ENCODE data around the gene MAGI2.

Gene MAGI2

DNA sequence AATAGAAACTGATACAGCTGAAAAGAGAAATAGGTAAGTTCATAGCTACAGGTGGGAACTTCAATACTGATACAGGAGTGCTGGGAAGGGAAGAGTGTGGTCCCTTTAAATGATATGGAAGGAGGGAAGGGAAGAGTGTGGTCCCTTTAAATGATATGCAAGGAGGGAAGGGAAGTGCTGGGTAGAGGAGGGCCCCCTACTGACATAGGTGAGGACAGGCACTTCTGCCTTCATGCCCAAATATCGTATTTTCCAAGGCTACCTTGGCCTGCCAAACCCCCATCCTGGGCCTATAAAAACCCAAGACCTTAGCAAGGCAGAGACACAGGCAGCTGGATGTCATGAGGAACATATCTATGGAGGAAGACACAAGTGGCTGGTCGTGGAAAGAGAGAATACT, 92.3 kb downstream of the MAGI2 start:
- no peak for DNase-seq

DNA sequence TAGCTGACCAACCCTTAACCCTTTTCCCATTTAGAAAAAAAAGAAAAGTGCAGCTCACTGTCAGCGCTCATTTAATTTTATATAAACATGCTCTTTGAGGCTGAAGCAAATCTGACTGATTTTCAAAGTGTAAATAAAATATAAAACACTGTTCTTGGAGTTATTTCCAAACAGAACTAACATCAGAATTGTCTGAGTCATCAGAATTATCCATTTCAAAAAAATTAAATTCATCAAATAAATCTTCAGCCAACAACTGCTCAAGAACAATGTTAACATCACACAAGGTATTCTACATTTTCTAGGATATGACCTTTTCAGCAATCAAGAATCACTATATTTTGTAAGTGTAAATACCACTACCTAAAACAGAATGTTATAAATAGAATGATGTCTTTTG, 93.6 kb downstream of the MAGI2 start:
- no peak for DNase-seq

DNA sequence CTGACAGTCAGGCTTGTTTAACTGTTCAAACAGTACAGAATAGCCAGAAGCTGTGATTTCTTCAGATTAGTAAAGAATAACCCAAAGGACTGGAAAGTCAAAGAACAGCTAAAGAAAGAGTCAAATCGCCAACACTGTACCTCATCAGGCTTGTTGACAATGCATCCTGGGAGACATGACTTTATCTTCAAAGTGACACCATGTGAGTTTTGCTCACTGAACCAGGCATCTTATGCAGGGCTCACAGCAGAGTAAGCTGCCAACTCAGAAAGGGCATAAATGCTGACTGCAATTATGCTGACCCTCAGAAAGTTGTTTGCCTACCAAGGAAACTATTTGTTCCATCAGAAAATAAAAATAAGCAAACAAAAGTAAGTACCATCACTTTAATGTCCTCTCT, 96.4 kb downstream of the MAGI2 start:
- no peak for DNase-seq

DNA sequence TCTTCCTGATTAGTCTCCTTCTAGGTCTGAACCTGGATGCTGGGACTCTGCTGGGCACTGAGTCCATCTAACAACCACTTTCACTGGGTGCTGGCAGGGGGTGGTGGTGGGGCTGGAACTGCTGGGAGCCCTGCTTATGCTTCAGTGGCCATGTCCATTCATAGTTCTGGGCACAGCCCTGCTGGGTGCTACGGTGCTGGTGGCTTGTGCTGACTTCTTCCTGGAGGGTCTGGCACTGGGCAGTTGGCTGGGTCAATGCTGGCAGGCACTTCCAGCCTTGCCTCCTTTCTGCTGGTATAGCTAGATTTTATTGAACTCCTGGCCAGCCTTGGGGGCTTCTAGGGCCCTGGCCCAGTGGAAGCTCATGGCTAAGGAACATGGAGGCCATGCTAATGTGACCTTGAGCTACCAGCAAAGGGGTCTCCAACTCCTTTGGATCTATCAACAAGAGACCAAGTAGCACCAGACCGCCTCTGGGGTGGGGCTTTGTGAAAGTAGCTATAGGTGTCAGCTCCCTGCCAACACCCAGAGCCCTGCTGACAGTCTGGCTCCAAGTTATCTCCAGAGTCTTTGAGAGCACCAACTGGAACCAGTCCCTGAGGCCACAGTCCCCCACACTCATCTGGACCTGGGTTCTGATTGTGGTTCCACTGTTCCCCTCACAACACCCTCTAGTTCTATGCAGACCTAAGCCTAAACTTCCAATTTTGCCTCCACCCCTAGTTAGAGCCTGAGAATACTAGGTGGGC, 99.6 kb downstream of the MAGI2 start:
- DNase-seq, result no peak

DNA sequence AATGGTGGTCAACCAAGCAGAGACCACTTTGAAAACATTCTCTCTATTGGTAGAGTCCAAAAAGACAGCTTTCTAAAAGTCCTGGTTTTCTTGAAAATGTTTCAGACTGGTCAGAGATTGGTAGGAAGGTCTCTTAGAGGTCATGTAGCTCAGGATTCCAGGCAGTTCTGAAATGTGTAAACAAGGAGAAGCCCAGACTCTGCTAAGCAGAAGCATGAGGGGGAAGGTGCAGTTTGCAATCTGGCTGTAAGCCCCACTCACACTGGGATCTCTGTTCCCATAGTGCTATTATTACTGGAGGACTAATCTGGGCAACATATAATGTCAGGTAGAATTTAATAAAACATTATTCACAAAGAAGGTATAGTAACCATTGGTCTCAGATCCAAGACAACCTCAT, 101.1 kb downstream of the MAGI2 start:
- peak; percentile 7 for DNase-seq

DNA sequence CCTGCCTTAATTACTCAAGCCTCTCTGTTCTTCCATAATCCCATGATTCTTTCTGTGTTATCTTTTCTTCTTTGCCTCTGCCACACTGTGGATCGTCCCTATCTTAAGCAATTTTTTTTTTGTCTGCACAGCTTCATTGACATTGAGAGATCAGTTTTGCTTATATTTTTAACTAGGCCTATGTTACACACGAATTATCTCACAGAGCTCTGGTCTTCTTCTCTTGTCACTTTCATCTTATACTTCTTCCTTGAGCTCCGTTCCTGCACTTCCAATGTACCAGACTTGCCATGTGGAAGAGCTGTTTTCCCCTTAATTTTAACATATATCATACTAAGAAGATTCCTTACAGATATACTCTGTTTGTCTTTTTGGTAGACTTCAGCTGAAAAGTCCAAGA, 106.1 kb downstream of the MAGI2 start:
- DNase-seq, result no peak

DNA sequence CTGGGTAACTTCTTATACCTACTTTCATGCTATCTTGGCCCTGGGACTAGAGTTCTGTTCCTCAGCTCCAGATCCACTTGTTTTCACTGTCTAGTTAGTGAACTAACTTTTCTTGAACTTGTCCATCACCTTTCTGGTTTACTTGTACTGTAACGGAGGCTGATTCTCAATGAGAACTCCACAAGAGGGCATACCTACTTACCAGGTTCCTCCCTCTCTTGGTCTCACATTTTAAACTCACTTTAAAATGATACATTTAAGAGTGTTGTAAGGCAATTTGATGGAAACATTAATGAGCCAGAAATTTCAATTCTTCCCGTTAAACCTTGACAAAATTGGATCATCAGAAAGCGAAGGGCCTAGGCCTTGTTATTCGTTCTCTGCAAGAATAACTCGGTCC, 111.6 kb downstream of the MAGI2 start:
- no peak for DNase-seq

DNA sequence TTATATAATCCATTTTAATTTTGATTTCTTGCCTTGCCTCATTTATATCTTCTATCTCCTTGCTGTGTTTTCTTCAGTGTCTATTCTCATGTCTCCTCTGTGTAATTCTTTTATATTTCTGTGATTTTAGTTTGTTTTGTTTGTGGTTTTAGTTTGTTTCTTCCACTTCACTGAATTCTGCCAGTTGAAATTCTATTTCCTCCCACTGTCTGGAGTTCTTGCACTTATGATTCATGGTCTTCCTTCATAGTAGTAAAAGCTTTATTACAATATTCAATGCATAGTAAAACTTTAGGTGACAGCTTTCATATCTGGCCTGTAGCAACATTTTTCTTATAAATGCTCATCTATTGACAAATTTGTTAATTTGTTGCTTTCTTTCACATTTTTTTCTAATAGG, 113.3 kb downstream of the MAGI2 start:
- DNase-seq, result no peak

DNA sequence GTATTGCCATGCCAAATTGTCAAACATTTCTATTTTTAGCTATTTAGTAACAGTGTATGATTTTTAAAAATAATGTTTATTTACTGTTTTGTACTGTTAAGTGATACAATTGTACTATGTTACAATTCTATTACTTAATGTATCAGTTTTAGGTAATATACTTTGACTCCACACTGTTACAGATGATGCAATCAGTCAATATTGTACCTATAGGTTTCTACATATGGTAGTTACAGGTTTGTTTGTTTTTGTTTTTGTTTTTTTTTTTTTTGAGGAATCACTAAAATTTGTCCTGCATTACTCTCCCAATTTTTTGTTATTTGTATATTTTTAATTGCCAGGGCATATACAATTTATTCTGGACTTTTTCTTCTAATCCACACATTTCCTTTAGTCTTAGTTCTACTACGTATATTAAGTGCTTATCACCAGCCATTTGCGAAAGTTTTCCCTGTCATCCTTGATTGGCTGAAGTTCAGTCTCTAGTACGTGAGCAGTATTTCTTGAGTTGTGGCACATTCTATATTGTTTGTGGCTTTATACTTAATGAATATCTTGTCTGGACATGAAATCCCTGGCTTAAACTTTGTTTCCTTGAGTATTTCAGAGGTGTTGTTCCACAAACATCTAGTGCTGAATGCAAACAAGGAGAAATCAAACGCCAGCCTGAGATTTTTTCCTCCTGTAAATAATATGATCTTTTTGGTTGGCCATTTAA, 114.1 kb downstream of the MAGI2 start:
- DNase-seq, result no peak

DNA sequence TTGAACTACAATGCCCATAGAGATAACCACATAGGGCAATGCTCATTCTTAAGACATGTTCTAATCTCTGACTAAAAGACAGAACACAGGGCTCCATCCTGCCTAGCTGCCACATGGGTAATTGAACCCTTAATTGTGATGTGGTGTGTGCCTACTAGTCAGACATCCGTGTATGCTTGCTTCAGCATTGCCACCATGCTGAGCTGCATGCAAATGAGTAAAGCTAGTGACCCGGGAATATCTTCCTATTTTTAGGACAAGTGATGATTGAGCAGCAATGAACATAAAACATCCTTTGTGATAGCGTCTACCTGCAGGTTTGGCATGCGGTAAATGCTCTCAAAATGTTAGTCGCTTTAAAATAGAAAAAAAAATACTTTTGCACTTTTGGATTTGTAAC, 115.8 kb downstream of the MAGI2 start:
- DNase-seq, result no peak

DNA sequence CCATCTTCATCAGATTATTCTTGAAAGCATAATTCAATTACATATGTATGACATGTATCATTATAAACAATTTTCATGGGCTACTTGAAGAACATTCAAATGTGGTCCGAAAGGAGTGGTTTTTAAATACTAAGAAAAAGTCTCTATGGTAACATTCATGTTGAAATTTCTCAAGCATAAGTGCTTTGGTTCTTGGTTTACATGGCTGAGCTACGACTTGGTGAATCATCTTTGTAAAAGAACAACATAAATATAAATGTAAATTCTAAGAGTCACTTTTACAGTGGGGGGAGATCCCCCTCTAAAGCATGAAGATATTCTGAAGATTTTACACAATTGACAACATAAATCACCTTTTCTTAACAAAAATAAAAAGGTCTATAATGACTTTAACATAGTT, 118.6 kb downstream of the MAGI2 start:
- DNase-seq, result peak; percentile 36

DNA sequence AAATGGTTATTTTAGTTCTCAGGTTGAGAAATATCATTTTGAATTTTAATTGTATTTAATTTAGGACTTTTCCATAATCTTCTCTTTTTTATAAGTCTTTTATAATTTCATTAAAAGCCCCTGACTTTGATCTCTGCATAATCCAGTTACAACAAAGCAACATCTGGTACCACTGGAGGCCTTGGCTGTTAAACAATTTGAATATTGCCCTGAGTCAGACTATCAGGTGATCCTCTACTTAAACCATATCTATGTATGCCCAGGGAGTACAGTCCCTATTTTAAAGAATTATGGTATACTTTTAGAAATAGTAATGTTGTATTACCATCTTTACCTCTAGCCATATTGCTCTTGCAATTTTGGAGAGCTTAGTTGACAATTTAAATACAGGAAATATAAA, 119.1 kb downstream of the MAGI2 start:
- peak; percentile 2 for DNase-seq

DNA sequence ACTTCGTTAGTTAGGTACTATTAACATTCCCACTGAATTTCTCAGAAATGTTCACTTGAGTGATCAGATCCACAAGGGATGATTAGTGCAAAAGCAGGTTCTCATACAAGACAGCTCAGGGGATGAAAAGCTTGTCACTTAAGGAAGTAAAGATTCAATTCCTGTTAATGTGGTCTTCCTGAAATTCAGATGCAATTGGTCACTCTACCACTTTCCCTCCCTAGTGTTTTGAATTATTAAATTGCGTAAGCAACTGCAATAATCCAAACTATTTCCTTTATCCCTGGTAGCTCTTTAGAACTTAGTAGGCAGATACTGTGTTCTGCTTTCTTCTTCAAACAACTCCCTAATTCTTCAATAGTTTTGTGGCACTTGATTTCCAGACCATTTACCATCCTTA, 121.4 kb downstream of the MAGI2 start:
- DNase-seq, result peak; percentile 43

DNA sequence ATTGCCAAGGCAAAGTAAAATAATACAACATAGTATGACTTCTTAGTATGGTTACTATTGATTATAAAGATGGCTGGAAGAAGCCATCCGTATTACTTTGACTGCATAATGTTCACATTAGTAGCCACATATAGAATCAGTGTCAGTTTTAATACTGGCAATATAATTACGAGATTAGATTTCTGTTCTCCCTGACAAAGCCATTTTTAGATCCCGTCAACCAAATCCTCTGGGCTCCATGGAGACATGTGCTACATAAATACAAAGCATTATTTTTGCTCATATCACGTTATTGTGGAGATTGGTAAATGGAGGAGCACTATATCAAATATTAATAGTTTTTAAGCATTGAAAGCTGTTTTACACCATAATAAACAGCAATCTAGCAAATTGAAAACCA, 124.0 kb downstream of the MAGI2 start:
- DNase-seq, result no peak

DNA sequence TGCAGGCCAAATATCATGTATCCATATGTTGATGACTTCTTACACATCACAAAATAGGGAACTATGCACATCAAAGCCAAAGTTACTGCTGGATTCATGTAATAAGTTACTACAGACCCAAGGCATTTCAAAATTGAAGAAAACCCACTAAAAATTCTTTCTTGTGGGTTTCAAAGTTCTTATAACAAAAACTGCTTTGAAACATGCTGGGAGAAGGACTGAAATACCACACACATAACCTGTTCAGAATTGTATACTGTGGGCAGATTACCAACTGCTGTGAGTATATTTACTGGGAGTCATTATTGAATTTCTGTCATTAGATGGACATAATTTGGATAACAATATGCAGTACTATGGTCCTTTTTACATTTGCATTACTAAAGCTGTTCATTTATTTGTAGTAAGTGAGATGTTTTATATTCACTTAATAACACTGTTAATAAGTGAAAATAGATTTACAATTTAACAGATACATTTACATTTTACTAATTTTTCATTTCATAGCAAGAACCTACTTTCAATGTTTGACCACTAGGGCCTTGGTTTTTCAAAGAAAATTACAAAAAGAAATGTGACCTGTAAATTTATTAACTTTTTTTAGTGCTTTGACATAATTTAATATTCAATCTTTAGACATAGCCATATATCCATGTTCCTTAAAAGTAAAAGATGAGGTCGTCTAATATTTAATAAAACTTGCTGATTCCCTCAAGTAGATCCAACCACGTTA, 132.6 kb downstream of the MAGI2 start:
- no peak for DNase-seq

DNA sequence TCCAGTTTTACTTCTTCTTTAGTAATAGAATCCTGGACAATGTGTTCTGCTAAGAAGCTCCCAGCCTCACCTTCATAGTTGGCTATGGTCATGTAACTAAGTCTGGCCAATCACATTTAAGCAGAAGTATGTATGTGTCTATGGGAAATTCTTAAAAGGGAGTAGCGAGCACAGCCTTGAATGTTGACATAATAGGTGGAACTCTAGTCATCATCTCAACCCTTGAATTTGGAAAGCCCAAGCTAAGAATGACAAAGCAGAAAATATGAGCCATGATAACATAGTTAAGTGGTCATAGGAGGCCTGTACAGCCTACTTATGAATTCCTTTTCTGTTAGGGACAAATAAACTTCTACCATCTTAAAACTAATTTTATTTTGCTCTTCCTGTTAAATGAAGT, 134.1 kb downstream of the MAGI2 start:
- no peak for DNase-seq

DNA sequence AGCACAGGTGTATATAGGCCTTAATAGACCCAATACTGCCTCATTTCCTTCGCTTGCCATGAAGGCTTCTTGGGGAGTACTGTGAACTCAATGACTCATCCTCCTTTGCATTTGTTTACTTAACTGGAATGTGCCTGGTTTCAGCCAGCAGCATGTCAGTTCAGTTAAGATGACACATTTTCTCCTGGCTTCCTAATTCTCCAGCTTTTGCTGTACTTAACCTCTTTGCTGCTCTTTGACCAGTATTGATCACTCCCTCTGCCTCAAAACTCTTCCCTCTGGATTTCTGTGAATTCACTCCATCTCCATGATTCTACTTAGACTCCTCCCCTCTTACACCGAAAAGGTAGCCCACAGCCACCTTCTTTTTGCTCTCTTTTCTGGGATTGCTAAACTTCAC, 135.7 kb downstream of the MAGI2 start:
- DNase-seq, result peak; percentile 96

DNA sequence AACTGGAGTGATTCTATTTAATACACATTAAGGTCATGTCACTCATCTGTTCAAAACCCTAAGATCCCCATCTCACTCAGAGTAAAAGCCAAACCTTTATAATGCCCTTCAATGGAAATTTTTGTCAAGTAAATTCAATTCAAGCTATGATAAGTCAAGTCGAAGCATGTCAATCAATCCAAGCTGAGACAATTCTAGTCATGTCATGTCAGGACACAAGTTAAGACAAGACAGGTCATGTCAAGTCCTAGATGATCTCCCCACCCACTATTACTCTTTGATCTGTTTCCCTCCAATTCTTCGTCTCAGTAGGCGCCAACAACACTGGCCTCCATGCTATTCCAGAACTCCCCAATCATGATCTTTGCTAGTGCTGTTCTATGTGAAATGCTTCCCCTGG, 141.4 kb downstream of the MAGI2 start:
- DNase-seq, result no peak

DNA sequence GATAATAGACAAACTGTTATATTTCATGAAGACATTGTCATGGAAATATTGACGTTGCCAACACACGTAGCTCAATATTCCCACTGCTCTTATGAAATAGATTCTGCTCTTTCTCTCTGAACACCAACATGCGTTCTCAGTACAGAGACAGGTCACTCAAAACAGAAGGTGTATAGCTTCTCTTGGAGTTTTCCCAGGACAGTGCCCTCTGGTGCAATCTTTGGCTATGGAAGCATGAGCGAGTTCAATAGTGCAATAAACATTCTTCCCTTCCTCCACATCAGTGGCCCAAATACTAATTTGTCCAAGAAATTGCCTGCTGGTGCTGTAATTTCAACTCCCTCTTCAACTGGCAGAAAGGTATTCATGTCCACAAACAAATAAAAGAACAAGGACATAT, 145.3 kb downstream of the MAGI2 start:
- no peak for DNase-seq

DNA sequence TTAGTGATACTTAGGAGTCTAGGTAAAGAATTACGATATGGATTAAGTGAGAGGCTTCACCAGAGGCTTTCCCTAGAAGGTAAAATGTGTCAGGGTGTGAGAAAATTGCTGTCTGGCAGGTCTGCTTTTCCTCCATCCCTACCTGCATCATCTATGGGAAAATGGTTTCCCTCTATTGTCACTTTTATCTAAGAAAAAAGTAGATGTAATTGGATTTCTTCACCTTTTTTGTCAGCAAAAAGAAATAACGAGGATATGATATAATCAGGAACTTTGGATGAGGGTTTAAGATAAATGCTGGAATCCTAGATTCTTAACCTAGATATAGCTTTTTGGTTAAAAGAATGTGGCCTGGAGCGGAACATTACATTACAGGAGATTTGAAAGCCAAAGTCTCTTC, 146.1 kb downstream of the MAGI2 start:
- no peak for DNase-seq

DNA sequence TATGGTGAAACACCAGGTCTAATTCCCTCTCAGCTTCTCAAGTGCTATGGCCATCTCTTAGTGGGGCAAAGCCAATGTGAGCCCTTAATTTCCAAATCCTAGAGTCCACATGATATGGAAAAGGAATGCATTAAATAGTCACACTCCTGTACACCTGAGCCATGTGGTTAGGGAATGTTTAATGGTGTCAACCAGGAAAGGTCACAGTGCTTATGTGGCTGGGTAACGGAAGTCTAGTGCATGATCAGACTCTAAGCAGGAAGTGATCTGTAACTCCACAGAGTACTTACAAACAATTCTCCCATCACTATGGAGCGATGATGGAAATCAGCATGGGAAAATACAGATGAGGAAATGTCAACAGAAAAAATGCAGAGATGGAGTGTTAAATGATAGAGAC, 148.8 kb downstream of the MAGI2 start:
- no peak for DNase-seq

DNA sequence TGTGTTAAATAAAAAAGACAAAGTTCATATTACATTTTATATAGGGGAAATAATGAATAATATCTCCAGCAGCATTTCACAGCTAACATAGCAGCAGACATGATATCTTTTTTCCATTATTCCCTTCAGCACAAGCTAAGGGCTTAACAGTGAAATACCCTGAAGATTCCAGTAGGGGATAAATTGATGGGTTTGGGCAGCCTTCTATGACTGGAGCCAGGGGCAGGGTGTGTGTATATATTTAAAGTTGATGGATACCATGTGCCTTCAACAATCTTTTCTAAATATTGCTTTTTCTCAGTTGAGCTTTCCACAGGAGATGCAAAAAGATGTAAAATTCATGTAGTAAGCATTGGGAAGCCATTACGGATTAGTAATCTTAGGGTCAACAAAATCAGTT, 151.2 kb downstream of the MAGI2 start:
- no peak for DNase-seq

DNA sequence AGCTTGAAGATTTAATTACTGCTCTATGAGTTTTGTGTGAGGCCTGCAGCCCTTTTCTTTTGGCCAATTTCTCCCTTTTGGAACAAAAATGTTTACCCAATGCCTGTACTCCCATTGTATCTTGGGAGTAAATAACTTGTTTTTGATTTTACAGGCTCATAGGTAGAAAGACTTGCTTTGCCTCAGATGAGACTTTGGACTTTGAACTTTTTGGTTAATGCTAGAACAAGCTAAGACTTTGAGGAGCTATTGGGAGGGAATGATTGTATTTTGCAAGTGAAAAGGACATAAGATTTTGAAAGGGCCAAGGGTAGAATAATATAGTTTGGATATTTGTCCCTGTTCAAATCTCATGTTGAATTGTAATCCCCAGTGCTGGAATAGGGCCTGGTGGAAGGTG, 152.0 kb downstream of the MAGI2 start:
- DNase-seq, result no peak

DNA sequence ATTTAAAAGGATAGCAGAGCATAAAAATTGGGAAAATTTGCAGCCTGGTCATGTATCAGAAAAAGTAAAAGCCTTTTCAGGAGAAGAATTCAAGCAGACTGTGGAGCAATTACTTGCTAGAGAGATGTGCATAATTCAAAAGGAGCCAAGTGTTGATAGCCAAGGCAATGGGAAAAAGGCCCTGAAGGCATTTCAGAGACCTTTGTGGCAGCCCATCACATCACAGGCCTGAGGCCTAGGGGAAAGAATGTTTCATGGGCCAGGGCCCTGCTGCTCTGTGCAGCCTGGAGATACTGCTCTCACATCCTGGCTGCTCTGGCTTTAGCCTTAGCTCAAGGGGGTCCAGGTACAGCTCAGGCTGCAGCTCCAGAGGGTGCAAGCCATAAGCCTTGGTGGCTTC, 152.9 kb downstream of the MAGI2 start:
- no peak for DNase-seq
